Fibroblast of the aortic adventitia (primary cell): ENCODE measurements around the gene SRCAP. TPM values are rescaled to one million over a fixed set of nuclear protein-coding genes. Genes with fewer than 3 reads are reported as not detected.

ENCODE experiments used
- DNase-seq: peaks from one replicate; pipeline ENCODE4 v3.0.0-alpha.2; 2010; ENCODE audit warnings: low read depth
- H3K4me3 ChIP-seq: 2 replicates; pipeline ENCODE4 v1.5.1; 2011; ENCODE audit warnings: low read depth, mild to moderate bottlenecking, control low read depth, low read length, moderate library complexity
- CTCF ChIP-seq: IDR thresholded peaks from 2 replicates; pipeline ENCODE4 v1.5.1; 2011; ENCODE audit warnings: mild to moderate bottlenecking, low read length, control low read depth, inconsistent platforms; ENCODE audit not compliant: insufficient read depth
- total RNA-seq: library from RNA; depleted of rRNA; stranded (reverse); fragments of >200 nt; gene quantifications from 2 replicates; pipeline ENCODE4 v1.2.3, GENCODE V29; 2012; ENCODE audit warnings: low replicate concordance

The SRCAP gene
- total RNA-seq = 10.8 and 21.9 TPM in 2 replicates

- H3K4me3 ChIP-seq = peak within 1 kb of the TSS; percentile 91
- no peak for TF ChIP-seq CTCF
- peak; percentile 72 for DNase-seq
Measured at GRCh38 chr16:30698816-30699614, at the start of gene SRCAP. Gene SRCAP (plus strand): TSS chr16:30699171. CDS start chr16:30700825, 1,654 bp downstream.

- no peak for TF ChIP-seq CTCF
- DNase-seq = no peak
- H3K4me3 ChIP-seq = peak overlapping the region; percentile 61
Measured at GRCh38 chr16:30649725-30650368, 49.1 kb upstream of the SRCAP start.

GRCh38 chr16:30650369-30651123, 48.4 kb upstream of the SRCAP start, which contains the start of gene PRR14:
Gene PRR14 (plus strand): TSS chr16:30650960. CDS start chr16:30651646, 686 bp downstream.
- H3K4me3 ChIP-seq = peak within 1 kb of the TSS; percentile 92
- TF ChIP-seq CTCF = peak; percentile 28
- peak; percentile 100 for DNase-seq

GRCh38 chr16:30651124-30652004, 47.6 kb upstream of the SRCAP start:
- DNase-seq = peak; percentile 56
- H3K4me3 ChIP-seq = peak overlapping the region; percentile 92
- peak; percentile 55 for TF ChIP-seq CTCF

GRCh38 chr16:30652005-30652296, 47.0 kb upstream of the SRCAP start:
- no peak for TF ChIP-seq CTCF
- H3K4me3 ChIP-seq = peak overlapping the region; percentile 92
- DNase-seq = no peak

GRCh38 chr16:30652718-30653117, 46.3 kb upstream of the SRCAP start:
- DNase-seq = no peak
- TF ChIP-seq CTCF = no peak
- peak overlapping the region; percentile 25 for H3K4me3 ChIP-seq
